Stomach (tissue), 9 donors: ENCODE results near the gene UPP2. TPM values are rescaled to one million over a fixed set of nuclear protein-coding genes. Genes with fewer than 3 reads are reported as not detected.

ENCODE experiments used
- DNase-seq, 2 donors: peaks; one replicate each; pipeline versions ENCODE4 v3.0.0 to v3.0.0-alpha.2; 2013 to 2019
- H3K27ac ChIP-seq, 5 donors: fragments of 200-600 bp in 4 of 5; sonication (generic) in 4 of 5; one replicate each; pipeline ENCODE4 v1.5.1; 2013 to 2019; ENCODE audit warnings: mild to moderate bottlenecking in 1 of 5, moderate library complexity in 1 of 5
- H3K27me3 ChIP-seq, 3 donors: fragments of 200-600 bp; sonication (generic); one replicate each; pipeline ENCODE4 v1.5.1; 2017 to 2019; ENCODE audit warnings: mixed run types in 1 of 3
- H3K36me3 ChIP-seq, 4 donors: fragments of 200-600 bp; sonication (generic); 1 replicate in 3 of 4; 2 replicates in 1 of 4; pipeline ENCODE4 v1.5.1; 2016 to 2019
- H3K4me1 ChIP-seq, 4 donors: fragments of 200-600 bp; sonication (generic); one replicate each; pipeline ENCODE4 v1.5.1; 2016 to 2019
- H3K4me3 ChIP-seq, 4 donors: fragments of 200-600 bp; sonication (generic) in 3 of 4; one replicate each; pipeline ENCODE4 v1.5.1; 2016 to 2019; ENCODE audit warnings: mild to moderate bottlenecking in 1 of 4
- H3K9me3 ChIP-seq, 4 donors: fragments of 200-600 bp; sonication (generic); one replicate each; pipeline ENCODE4 v1.5.1; 2016 to 2019
- CTCF ChIP-seq, 7 experiments: fragments of 450-650 bp in 4 of 7; fragments of 200-600 bp in 3 of 7; sonication (generic) in 3 of 7; IDR thresholded peaks; one replicate each; pipeline ENCODE4 v1.5.1; 2016 to 2019; ENCODE audit warnings: antibody characterized with exemption in 7 of 7, control low read depth in 2 of 7, mild to moderate bottlenecking in 1 of 7
- EP300 ChIP-seq: sonication (generic); formaldehyde crosslinking; IDR thresholded peaks from one replicate; pipeline ENCODE4 v1.6.1; 2017; ENCODE audit warnings: antibody characterized with exemption
- POLR2A ChIP-seq, 4 donors: fragments of 450-650 bp; IDR thresholded peaks; one replicate each; pipeline ENCODE4 v1.6.1; 2016; ENCODE audit warnings: antibody characterized with exemption in 4 of 4, control low read depth in 2 of 4, mild to moderate bottlenecking in 1 of 4, moderate library complexity in 1 of 4
- POLR2AphosphoS5 ChIP-seq, 3 donors: sonication (generic); formaldehyde crosslinking; IDR thresholded peaks; one replicate each; pipeline ENCODE4 v1.6.1; 2016; ENCODE audit warnings: antibody characterized with exemption in 3 of 3
- WGBS, 5 donors: extraction: QIAGEN DNeasy Blood & Tissue Kit in 3 of 5; methylation state at CpG; one replicate each; pipeline versions ENCODE4 v1.1.5 to v1.1.7; 2013 to 2018; 5-methylcytosine and 5-hydroxymethylcytosine counted together
- intact Hi-C: fragments of 100-400 bp; cut with DNase I; formaldehyde crosslinking; loops from one replicate; pipeline ENCODE4 v1.15.1; 2023; ENCODE audit warnings: low total_unique reads
- polyA plus RNA-seq, 3 donors: library from polyadenylated mRNA; stranded (reverse); fragments of 200-250 nt; gene quantifications; one replicate each; pipeline ENCODE4 v1.2.3, GENCODE V29; 2013
- total RNA-seq, 5 donors: library from RNA; depleted of rRNA; stranded (reverse); fragments of >200 nt; gene quantifications; one replicate each; pipeline versions ENCODE4 v1.1.0 to v1.2.3, GENCODE V29; 2014 to 2016
- donor health status: healthy with polysubstance abuse.
- donor health status: Bipolar disorder and iron deficiency.
- donor health status: healthy.

UPP2 gene
- total and polyA plus RNA-seq, 8 donors: not detected

- WGBS, 5 donors: 87 to 93% (median 89%) methylated on average over 3 of the region's 3 CpGs
- no peak for TF ChIP-seq CTCF (IDR thresholded peaks at IDR 0.05)
- no peak for TF ChIP-seq POLR2A (IDR thresholded peaks at IDR 0.05)
- no peak for TF ChIP-seq POLR2AphosphoS5 (IDR thresholded peaks at IDR 0.05)
- TF ChIP-seq EP300: no peak
- DNase-seq: no peak
- H3K27ac ChIP-seq: no peak overlapping the region
- H3K27me3 ChIP-seq: no peaks in the 10 kb centered on the region
- H3K4me1 ChIP-seq: no peaks in the 10 kb centered on the region
- H3K36me3 ChIP-seq: no peaks in the 10 kb centered on the region
- H3K4me3 ChIP-seq: no peak overlapping the region
- intact Hi-C loops: no loop called here
- H3K9me3 ChIP-seq: peaks cover 0 to 7% (median 0%) of the 10 kb centered on the region in 4 donors
These were observed 40.5 kb downstream of the UPP2 start for GRCh38 chr2:158142165-158142564.

- intact Hi-C loops: no loop called here
- TF ChIP-seq EP300 (no peak), POLR2A (IDR thresholded peaks at IDR 0.05) (no peak), POLR2AphosphoS5 (IDR thresholded peaks at IDR 0.05) (no peak), CTCF (IDR thresholded peaks at IDR 0.05) (no peak)
- no peak overlapping the region for H3K4me3 ChIP-seq
- H3K4me1 ChIP-seq: no peaks in the 10 kb centered on the region
- H3K27ac ChIP-seq: no peak overlapping the region
- WGBS, 5 donors: 70 to 73% (median 72%) methylated on average over 6 of the region's 6 CpGs
- H3K27me3 ChIP-seq: no peaks in the 10 kb centered on the region
- H3K36me3 ChIP-seq: no peaks in the 10 kb centered on the region
- DNase-seq: no peak
- peaks cover 0 to 7% (median 0%) of the 10 kb centered on the region in 4 donors for H3K9me3 ChIP-seq
These were observed 41.1 kb downstream of the UPP2 start for GRCh38 chr2:158142568-158143332.

- H3K4me1 ChIP-seq: no peaks in the 10 kb centered on the region
- DNase-seq: no peak
- no peak for TF ChIP-seq CTCF (IDR thresholded peaks at IDR 0.05)
- intact Hi-C loops: no loop called here
- no peak overlapping the region for H3K4me3 ChIP-seq
- peaks cover 0 to 7% (median 0%) of the 10 kb centered on the region in 4 donors for H3K9me3 ChIP-seq
- WGBS, 5 donors: 55 to 67% (median 65%) methylated on average over 3 of the region's 3 CpGs
- H3K27ac ChIP-seq: no peak overlapping the region
- no peaks in the 10 kb centered on the region for H3K27me3 ChIP-seq
- no peaks in the 10 kb centered on the region for H3K36me3 ChIP-seq
These were observed 42.2 kb downstream of the UPP2 start for GRCh38 chr2:158143703-158144360.

GRCh38 chr2:158144914-158145625 is 43.4 kb downstream of the UPP2 start:
- H3K27ac ChIP-seq: no peak overlapping the region
- H3K9me3 ChIP-seq: peaks cover 0 to 7% (median 0%) of the 10 kb centered on the region in 4 donors
- H3K4me1 ChIP-seq: no peaks in the 10 kb centered on the region
- TF ChIP-seq POLR2AphosphoS5 (IDR thresholded peaks at IDR 0.05) (no peak), EP300 (no peak), CTCF (IDR thresholded peaks at IDR 0.05) (no peak), POLR2A (IDR thresholded peaks at IDR 0.05) (no peak)
- H3K4me3 ChIP-seq: no peak overlapping the region
- no peak for DNase-seq
- H3K36me3 ChIP-seq: no peaks in the 10 kb centered on the region
- no peaks in the 10 kb centered on the region for H3K27me3 ChIP-seq
- WGBS, 5 donors: 93 to 97% (median 96%) methylated on average over 13 of the region's 13 CpGs
- intact Hi-C loops: no loop called here
